ENCODE data around the gene SBK2.

- no peak for TF ChIP-seq CTCF (IDR thresholded peaks at IDR 0.05)
- TF ChIP-seq POLR2AphosphoS5 (IDR thresholded peaks at IDR 0.05) = no peak
- no peak for TF ChIP-seq POLR2A (IDR thresholded peaks at IDR 0.05)
- TF ChIP-seq EP300 (IDR thresholded peaks at IDR 0.05) = no peak
Measured at GRCh38 chr19:55553217-55554182, 16.6 kb upstream of the SBK2 start.
